ENCODE measurements around the gene FADS2. TPM values are rescaled to one million over a fixed set of nuclear protein-coding genes. Genes with fewer than 3 reads are reported as not detected.

Gene FADS2
- total RNA-seq, 1 donor from 2014 or later, result 46.2 TPM

DNA sequence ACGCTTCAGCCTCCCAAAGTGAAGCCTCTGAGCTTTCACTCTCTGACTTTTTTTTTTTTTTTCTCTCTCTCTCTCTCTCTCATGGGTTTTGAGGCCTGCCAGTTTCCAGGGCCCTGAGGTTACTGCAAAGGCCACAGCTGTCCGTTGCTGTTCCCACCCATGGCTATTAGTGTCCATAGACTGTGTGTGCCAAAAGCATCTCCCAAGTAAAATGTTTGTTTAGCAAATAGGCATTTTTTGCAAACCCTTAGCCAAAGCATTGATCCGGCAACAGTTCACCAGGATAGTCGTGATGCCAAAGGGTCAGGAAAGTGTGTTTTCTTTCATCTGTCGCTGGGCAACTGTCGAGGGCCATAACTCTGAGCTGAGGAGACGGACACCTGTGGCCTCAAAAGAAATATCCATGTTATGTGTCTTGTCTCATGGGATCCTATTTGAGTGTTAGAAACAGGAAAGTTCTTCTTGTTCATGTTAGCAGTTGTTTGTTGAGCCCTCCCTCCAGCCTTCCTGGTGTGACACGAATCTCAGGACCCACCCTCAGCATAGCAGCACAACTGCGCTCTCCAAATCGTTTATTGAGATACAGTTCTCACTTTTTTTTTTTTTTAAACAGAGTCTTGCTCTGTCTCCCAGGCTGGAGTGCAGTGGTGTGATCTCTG is 18.4 kb downstream of the FADS2 start:
- DNase-seq (ENCODE audit: low spot score), result no peak

DNA sequence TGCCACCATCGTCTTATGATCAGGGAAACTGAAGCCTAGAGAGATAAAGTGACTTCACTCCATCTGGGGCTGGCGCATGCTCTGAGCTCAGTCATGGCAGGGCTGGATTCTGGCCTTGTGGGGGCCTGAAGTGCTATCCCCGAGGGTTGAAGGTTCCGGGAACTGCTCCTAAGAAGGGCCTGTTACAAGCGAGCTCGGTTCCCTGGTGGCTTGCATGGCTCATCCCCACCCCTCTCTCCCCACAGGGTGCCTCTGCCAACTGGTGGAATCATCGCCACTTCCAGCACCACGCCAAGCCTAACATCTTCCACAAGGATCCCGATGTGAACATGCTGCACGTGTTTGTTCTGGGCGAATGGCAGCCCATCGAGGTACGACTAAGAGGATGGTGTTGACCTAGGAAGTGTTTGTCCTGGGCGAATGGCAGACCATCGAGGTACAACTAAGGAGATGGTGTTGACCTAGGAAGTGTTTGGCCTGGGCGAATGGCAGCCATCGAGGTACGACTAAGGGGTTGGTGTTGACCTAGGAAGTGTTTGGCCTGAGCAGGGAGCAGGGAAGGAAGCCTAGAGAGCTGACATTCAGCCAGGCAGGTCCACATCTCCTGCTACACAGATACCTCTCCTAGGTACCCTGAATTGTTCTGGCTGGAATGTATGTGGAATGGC is 19.9 kb downstream of the FADS2 start:
- no peak for DNase-seq (ENCODE audit: low spot score)

DNA sequence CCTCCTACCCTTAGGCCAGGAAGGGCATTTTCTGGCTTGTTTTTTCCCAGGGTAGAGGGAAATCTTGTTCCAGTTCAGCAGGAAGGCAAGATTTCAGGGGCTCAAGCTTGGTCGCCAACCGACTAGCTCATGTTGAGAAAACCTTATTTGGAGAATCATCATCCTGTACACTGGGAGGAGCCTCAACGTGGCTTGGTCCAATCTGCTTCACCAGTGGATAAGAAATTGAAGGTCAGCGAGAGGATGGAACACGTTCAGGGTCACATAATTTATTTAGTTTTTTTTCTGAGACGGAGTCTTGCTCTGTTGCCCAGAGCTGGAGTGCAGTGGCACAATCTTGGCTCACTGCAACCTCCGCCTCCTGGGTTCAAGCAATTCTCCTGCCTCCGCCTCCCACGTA is 20.5 kb downstream of the FADS2 start:
- DNase-seq (ENCODE audit: low spot score), result no peak

DNA sequence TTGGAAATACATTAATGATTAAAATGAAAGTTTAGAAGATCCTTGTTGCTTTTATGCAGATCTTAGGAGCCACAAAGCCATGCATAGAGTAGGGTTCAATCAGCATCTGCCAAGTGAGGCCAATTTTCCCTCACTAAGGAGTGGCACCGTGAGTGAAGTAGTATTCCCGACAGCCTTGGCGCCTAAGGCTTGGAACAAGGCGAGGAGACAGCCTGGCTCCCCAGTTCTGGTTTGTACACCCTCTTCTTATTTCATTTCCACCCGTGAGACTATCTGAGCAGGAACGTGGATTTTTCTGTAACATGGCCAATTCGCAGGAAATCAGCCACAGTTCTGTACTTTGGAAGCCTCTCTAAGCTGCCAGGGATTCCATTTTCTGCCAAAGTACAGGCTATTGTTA is 22.6 kb downstream of the FADS2 start:
- DNase-seq (ENCODE audit: low spot score), result no peak

DNA sequence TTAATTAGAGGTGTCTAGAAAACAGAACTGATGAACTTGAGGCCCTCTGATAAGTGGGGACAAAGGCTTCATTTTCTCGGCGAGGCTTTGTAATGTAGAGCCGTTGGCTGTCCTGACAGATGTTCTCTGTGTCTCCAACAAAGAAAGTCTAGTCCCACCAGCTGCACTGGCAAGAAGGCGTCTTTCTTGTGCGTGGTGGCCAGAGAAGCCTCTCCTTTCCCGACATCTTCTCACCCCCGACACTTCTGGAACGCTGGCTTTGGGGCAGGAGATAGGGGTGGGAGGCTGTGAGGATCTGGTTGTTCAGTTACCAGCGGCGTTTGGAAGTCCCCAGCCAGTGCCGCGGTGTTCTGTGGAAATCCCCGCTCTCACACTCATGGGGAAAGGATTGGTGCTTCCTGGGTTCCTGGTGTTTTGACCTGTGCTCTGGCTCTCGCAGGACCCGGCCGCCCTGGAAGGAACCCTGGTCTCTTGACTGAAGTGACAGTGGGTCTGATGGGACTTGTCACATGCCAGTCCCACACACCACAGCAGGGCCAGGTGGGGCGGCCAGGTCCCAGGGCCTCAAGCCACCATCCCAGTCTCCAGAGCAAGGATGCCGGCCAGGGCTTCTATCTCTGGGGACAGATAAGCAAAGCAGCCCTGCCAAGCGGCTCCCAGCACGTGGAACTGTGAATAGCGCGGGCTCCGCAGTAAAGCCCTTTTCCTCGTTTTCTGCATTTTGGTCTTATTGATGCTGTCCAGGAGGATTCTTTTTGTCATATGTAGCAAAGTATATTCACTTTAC is 23.2 kb downstream of the FADS2 start:
- no peak for DNase-seq (ENCODE audit: low spot score)

DNA sequence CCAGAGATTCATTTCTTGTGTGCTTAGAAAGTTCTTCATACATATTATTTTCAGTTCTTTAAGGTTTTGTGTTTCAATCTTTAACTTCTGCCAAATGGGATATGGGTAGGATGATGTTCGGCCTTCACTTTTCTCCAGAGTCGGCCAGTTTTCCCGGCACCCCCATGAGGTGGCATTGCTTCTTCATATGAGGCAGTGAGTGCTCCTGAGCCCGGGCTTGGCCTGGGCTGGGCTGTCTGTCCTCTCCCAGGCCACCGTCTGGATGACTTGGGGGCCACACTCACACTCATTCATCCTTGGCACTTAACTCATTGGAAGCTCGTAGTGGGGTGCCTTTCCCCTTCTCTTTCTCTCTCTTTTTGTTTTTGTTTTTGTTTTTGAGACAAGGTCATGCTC is 23.8 kb downstream of the FADS2 start:
- DNase-seq (ENCODE audit: low spot score), result no peak

- no peak for DNase-seq (ENCODE audit: low spot score)
Measured at GRCh38 chr11:61853698-61854169, 25.6 kb downstream of the FADS2 start.

GRCh38 chr11:61854206-61854895 is 26.3 kb downstream of the FADS2 start:
- no peak for DNase-seq (ENCODE audit: low spot score)

- DNase-seq (ENCODE audit: low spot score), result no peak
Measured at GRCh38 chr11:61854966-61855714, 27.0 kb downstream of the FADS2 start.

DNA sequence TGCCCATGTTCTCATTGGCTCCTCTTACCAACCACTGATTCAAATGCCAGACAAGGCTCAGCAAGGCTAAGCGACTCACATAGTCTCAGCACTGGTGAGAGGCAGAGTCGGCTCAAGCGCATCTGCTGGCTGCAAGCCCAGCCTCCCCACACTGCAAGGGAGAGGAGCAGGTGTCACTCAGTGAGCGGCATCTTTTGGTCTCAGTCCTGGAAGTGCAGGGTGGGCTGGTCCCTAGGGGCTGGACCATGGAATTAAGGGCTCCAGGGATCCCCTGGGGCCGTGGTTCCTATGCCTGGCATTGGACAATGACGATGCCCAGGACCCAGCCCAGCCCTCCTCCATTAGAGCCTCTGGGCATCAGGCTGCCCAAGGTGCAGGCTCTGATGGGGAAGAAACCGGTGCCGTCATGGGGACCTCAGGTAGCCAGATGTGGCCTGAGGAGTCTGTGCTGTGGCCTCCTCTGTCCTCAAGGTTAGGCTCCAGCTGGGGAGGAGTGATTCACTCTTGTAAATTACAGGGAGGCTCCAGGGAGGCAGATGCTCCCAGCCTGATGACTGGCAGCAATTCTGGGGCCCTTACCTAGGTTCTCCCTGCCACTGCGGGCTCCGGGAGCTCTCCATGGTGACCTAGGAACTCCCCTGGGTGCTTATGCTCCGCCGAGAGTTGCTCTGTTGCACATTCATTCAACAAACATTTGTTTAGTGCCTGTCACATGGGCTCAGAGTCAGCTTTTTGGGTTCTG is 28.0 kb downstream of the FADS2 start:
- no peak for DNase-seq (ENCODE audit: low spot score)

GRCh38 chr11:61860054-61860903 is 32.2 kb downstream of the FADS2 start:
- DNase-seq (ENCODE audit: low spot score), result no peak

DNA sequence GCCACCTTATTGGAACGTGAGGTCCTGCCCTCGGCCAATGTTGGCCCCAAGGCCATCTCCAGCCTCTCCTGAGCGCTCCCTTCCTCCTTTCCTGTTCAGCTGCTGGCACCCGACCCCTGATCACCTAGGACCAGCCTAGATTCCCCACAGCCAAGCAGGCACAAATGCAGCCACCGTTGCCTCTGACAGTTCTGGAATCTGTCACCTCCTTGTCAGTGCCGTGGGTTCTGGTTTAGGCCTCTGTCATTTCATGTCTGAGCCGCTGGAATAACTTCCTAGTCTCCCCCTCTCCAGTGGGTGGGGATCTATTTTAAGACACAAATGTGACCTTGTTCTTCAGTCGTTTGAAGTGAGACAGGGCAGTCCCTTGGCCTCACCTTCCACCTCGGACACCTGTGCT is 33.5 kb downstream of the FADS2 start:
- no peak for DNase-seq (ENCODE audit: low spot score)

DNA sequence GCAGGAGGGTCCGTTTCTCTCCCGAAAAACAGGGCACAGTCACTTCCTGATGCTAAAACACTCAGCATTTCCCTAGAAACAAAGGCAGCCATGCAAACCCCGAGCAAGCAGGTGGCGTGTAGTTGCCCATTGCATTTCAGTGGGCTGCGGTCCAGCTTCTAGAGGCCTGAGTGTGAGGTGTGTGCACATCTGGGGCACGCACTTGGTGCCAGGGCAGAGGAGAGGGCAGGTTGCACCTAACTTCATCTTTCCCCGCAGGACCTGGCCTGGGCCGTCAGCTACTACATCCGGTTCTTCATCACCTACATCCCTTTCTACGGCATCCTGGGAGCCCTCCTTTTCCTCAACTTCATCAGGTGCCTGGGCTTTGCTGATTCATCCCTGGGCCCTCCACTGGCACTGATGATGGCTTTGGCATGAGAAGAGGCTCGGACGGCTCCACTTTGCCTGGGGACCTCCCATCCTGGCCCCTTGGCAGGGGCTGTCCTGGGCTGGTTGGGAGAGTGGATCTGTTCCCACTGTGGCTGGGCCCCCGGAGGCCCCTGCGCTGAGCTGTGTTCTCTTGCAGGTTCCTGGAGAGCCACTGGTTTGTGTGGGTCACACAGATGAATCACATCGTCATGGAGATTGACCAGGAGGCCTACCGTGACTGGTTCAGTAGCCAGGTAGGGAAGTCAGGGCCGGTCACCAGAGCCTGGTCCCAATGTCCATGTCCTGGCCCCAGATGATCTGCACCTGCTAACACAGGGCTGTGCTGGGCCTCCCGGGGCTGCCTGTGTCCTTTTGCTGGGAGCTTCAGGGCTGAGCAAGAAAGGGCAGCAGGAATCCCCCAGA is 34.8 kb downstream of the FADS2 start:
- DNase-seq (ENCODE audit: low spot score), result no peak

DNA sequence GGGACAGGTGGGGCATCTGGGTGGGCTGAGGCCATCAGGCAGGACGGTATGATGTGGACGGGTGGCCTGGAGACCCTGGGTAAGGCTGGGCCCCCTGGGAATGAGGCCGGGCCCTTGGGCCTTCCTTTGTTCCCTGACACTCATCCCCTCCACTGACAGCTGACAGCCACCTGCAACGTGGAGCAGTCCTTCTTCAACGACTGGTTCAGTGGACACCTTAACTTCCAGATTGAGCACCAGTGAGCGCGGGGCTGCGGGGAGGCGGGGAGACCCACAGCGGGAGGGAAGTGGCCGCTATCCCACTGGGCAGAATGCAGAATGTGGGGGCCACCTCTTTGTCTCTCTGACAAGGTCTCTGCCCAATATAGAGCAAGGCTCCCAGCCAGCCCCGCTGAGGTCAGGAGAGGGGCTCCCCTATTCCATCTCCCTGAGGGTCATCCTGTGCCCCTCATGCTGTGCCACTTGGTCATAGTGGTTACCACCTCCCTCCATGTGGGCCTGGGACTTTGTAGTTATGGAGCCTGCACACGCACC is 35.5 kb downstream of the FADS2 start:
- no peak for DNase-seq (ENCODE audit: low spot score)

DNA sequence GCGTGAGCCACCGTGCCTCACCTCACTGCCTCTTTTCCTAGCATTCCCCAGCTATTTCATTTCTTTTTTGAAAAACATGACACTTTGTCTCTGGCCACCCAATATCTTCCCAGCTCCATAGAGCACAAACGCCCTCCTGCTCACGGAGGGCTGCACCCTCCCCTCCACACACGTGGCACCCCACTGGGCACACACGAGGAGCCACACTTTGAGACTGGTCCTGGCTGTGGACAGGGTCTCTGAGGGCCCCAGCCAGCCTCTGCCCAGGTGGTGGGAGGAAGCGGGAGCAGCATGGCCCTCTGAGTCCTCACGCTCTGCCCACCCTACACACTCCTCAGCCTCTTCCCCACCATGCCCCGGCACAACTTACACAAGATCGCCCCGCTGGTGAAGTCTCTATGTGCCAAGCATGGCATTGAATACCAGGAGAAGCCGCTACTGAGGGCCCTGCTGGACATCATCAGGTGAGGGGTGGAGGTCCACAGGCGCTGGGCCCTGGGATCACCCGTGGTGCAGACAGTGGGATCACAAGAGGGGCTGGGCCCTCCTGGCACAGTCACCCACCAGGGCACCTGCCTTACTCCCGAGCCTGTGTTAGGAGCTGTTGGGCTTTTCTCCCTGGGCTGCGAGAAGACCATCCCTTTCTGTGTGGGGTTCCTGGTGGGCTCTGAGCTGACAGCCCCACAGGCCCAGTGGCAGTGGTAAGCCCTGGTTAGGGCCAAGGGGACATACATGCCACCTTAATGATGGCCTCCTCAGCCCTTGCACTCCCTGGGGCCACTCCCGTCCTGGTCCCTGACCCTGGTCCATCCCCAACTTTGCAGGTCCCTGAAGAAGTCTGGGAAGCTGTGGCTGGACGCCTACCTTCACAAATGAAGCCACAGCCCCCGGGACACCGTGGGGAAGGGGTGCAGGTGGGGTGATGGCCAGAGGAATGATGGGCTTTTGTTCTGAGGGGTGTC is 37.0 kb downstream of the FADS2 start:
- DNase-seq (ENCODE audit: low spot score), result no peak

GRCh38 chr11:61866231-61866957 is 38.3 kb downstream of the FADS2 start:
- no peak for DNase-seq (ENCODE audit: low spot score)

DNA sequence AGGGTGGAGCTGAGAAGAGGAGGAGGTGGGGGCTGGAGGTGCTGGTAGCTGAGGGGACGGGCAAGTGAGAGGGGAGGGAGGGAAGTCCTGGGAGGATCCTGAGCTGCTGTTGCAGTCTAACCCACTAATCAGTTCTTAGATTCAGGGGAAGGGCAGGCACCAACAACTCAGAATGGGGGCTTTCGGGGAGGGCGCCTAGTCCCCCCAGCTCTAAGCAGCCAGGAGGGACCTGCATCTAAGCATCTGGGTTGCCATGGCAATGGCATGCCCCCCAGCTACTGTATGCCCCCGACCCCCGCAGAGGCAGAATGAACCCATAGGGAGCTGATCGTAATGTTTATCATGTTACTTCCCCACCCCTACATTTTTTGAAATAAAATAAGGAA is 38.9 kb downstream of the FADS2 start:
- no peak for DNase-seq (ENCODE audit: low spot score)
